Stomach (tissue), 9 donors: ENCODE results near the gene BCAS3. TPM values are rescaled to one million over a fixed set of nuclear protein-coding genes. Genes with fewer than 3 reads are reported as not detected.

ENCODE experiments used
- DNase-seq, 2 donors: peaks; one replicate each; pipeline versions ENCODE4 v3.0.0 to v3.0.0-alpha.2; 2013 to 2019
- H3K27ac ChIP-seq, 5 donors: fragments of 200-600 bp in 4 of 5; sonication (generic) in 4 of 5; one replicate each; pipeline ENCODE4 v1.5.1; 2013 to 2019; ENCODE audit warnings: mild to moderate bottlenecking in 1 of 5, moderate library complexity in 1 of 5
- H3K27me3 ChIP-seq, 3 donors: fragments of 200-600 bp; sonication (generic); one replicate each; pipeline ENCODE4 v1.5.1; 2017 to 2019; ENCODE audit warnings: mixed run types in 1 of 3
- H3K36me3 ChIP-seq, 4 donors: fragments of 200-600 bp; sonication (generic); 1 replicate in 3 of 4; 2 replicates in 1 of 4; pipeline ENCODE4 v1.5.1; 2016 to 2019
- H3K4me1 ChIP-seq, 4 donors: fragments of 200-600 bp; sonication (generic); one replicate each; pipeline ENCODE4 v1.5.1; 2016 to 2019
- H3K4me3 ChIP-seq, 4 donors: fragments of 200-600 bp; sonication (generic) in 3 of 4; one replicate each; pipeline ENCODE4 v1.5.1; 2016 to 2019; ENCODE audit warnings: mild to moderate bottlenecking in 1 of 4
- H3K9me3 ChIP-seq, 4 donors: fragments of 200-600 bp; sonication (generic); one replicate each; pipeline ENCODE4 v1.5.1; 2016 to 2019
- EP300 ChIP-seq: sonication (generic); formaldehyde crosslinking; IDR thresholded peaks from one replicate; pipeline ENCODE4 v1.6.1; 2017; ENCODE audit warnings: antibody characterized with exemption
- POLR2A ChIP-seq, 4 donors: fragments of 450-650 bp; IDR thresholded peaks; one replicate each; pipeline ENCODE4 v1.6.1; 2016; ENCODE audit warnings: antibody characterized with exemption in 4 of 4, control low read depth in 2 of 4, mild to moderate bottlenecking in 1 of 4, moderate library complexity in 1 of 4
- POLR2AphosphoS5 ChIP-seq, 3 donors: sonication (generic); formaldehyde crosslinking; IDR thresholded peaks; one replicate each; pipeline ENCODE4 v1.6.1; 2016; ENCODE audit warnings: antibody characterized with exemption in 3 of 3
- WGBS, 5 donors: extraction: QIAGEN DNeasy Blood & Tissue Kit in 3 of 5; methylation state at CpG; one replicate each; pipeline versions ENCODE4 v1.1.5 to v1.1.7; 2013 to 2018; 5-methylcytosine and 5-hydroxymethylcytosine counted together
- intact Hi-C: fragments of 100-400 bp; cut with DNase I; formaldehyde crosslinking; loops from one replicate; pipeline ENCODE4 v1.15.1; 2023; ENCODE audit warnings: low total_unique reads
- polyA plus RNA-seq, 3 donors: library from polyadenylated mRNA; stranded (reverse); fragments of 200-250 nt; gene quantifications; one replicate each; pipeline ENCODE4 v1.2.3, GENCODE V29; 2013
- total RNA-seq, 5 donors: library from RNA; depleted of rRNA; stranded (reverse); fragments of >200 nt; gene quantifications; one replicate each; pipeline versions ENCODE4 v1.1.0 to v1.2.3, GENCODE V29; 2014 to 2016
- TF ChIP-seq, protein P1 (sequence below), 7 experiments: fragments of 450-650 bp in 4 of 7; fragments of 200-600 bp in 3 of 7; sonication (generic) in 3 of 7; IDR thresholded peaks; one replicate each; pipeline ENCODE4 v1.5.1; 2016 to 2019; ENCODE audit warnings: antibody characterized with exemption in 7 of 7, control low read depth in 2 of 7, mild to moderate bottlenecking in 1 of 7
- donor health status: healthy with polysubstance abuse.
- donor health status: Bipolar disorder and iron deficiency.
- donor health status: healthy.

The BCAS3 gene
- total and polyA plus RNA-seq, 8 donors = 4.9 to 150 (median 25.3) TPM

DNA sequence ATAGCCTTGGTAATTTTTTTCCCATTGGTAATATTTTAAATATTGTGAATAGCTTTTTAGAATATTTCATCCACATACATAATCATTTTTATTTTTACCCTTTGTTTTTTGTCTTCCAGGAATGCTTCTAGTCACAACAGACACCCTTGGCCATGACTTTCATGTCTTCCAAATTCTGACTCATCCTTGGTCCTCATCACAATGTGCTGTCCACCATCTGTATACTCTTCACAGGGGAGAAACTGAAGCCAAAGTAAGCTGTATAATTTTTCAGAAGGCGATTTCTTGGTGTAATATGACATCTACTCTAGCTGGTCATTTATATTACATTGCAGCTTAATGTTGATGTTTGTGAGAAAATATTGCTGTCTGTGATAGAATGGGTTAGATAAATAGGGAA, 269.4 kb downstream of the BCAS3 start:
- 72 to 88% (median 84%) methylated on average over 1 of the region's 1 CpG for WGBS, 5 donors
- TF ChIP-seq POLR2AphosphoS5 (IDR thresholded peaks at IDR 0.05) = no peak
- TF ChIP-seq EP300 = no peak
- TF ChIP-seq, protein P1, sequence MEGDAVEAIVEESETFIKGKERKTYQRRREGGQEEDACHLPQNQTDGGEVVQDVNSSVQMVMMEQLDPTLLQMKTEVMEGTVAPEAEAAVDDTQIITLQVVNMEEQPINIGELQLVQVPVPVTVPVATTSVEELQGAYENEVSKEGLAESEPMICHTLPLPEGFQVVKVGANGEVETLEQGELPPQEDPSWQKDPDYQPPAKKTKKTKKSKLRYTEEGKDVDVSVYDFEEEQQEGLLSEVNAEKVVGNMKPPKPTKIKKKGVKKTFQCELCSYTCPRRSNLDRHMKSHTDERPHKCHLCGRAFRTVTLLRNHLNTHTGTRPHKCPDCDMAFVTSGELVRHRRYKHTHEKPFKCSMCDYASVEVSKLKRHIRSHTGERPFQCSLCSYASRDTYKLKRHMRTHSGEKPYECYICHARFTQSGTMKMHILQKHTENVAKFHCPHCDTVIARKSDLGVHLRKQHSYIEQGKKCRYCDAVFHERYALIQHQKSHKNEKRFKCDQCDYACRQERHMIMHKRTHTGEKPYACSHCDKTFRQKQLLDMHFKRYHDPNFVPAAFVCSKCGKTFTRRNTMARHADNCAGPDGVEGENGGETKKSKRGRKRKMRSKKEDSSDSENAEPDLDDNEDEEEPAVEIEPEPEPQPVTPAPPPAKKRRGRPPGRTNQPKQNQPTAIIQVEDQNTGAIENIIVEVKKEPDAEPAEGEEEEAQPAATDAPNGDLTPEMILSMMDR (IDR thresholded peaks at IDR 0.05) = no peak
- TF ChIP-seq POLR2A (IDR thresholded peaks at IDR 0.05) = no peak
- H3K9me3 ChIP-seq = no peaks in the 10 kb centered on the region
- H3K4me1 ChIP-seq = no peaks in the 10 kb centered on the region
- no peak for DNase-seq
- H3K27me3 ChIP-seq = no peaks in the 10 kb centered on the region
- H3K36me3 ChIP-seq = peaks cover 0 to 11% (median 6%) of the 10 kb centered on the region in 4 donors
- H3K4me3 ChIP-seq = no peak overlapping the region
- intact Hi-C loops = no loop called here
- no peak overlapping the region for H3K27ac ChIP-seq

DNA sequence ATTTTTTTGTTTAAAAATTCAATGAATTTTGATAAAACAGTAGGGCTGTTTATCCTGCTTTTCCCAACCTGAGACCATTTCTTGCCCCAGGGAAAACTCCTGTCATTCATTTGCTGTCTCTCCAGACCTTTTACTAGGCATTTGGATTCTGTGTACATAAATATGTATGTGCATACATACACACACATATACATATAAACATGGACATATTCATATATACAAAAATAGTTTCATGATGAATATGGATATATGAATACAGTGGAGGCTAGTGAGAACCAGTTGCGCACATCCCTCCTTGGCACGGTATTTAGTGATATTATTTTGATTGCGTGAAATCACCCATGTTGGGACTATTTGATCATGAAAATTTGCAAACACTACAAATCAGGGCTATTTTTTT, 269.9 kb downstream of the BCAS3 start:
- no peaks in the 10 kb centered on the region for H3K9me3 ChIP-seq
- no peak overlapping the region for H3K27ac ChIP-seq
- DNase-seq = no peak
- 94 to 99% (median 97%) methylated on average over 3 of the region's 3 CpGs for WGBS, 5 donors
- no peaks in the 10 kb centered on the region for H3K4me1 ChIP-seq
- no peak overlapping the region for H3K4me3 ChIP-seq
- intact Hi-C loops = no loop called here
- TF ChIP-seq POLR2AphosphoS5 (IDR thresholded peaks at IDR 0.05) (no peak), EP300 (no peak), POLR2A (IDR thresholded peaks at IDR 0.05) (no peak)
- TF ChIP-seq, protein P1 (IDR thresholded peaks at IDR 0.05) = no peak
- H3K36me3 ChIP-seq = peaks cover 0 to 11% (median 6%) of the 10 kb centered on the region in 4 donors
- no peaks in the 10 kb centered on the region for H3K27me3 ChIP-seq

DNA sequence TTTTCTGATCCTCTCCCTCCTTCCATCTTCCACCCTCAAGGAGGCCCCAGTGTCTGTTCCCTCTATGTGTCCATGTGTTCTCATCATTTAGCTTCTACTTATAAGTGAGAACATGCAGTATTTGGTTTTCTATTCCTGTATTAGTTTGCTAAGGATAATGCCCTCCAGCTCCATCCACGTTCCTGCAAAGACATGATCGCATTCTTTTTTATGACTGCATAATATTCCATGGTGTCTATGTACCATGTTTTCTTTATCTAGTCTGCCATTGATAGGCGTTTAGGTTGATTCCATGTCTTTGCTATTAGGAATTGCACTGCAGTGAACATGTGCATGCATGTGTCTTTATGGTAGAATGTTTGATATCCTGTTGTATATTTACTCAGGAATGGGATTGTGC, 275.1 kb downstream of the BCAS3 start:
- Histone ChIP-seq H3K4me1 (no peaks in the 10 kb centered on the region), H3K36me3 (peaks cover 0 to 5% (median 3%) of the 10 kb centered on the region in 4 donors), H3K27ac (no peak overlapping the region), H3K4me3 (no peak overlapping the region), H3K9me3 (no peaks in the 10 kb centered on the region), H3K27me3 (no peaks in the 10 kb centered on the region)
- TF ChIP-seq, protein P1 (IDR thresholded peaks at IDR 0.05) = no peak
- no peak for TF ChIP-seq EP300
- TF ChIP-seq POLR2A (IDR thresholded peaks at IDR 0.05) = no peak
- no peak for TF ChIP-seq POLR2AphosphoS5 (IDR thresholded peaks at IDR 0.05)
- 95 to 98% (median 96%) methylated on average over 3 of the region's 3 CpGs for WGBS, 5 donors
- intact Hi-C loops = no loop called here
- no peak for DNase-seq

DNA sequence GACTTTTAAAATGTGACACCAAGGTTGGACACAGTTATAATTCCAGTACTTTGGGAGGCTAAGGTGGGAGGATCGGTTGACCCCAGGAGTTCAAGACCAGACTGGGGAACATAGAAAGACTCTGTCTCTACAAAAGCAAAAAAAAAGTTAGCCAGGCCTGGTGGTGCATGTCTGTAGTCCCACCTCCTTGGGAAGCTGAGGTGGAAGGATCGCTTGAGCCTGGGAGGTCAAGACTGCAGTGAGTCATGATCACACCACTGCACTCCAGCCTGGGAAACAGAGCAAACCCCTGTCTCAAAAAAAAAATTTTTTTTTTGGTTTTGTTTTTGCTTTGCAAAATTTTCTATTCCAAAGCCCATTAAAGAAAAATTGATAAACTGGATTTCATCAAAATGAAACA, 281.4 kb downstream of the BCAS3 start:
- TF ChIP-seq POLR2AphosphoS5 (IDR thresholded peaks at IDR 0.05) = no peak
- TF ChIP-seq, protein P1 (IDR thresholded peaks at IDR 0.05) = no peak
- TF ChIP-seq POLR2A (IDR thresholded peaks at IDR 0.05) = no peak
- TF ChIP-seq EP300 = no peak
- H3K4me1 ChIP-seq = no peaks in the 10 kb centered on the region
- no peaks in the 10 kb centered on the region for H3K27me3 ChIP-seq
- DNase-seq = no peak
- no peak overlapping the region for H3K27ac ChIP-seq
- WGBS, 5 donors = 90 to 98% (median 96%) methylated on average over 2 of the region's 2 CpGs
- intact Hi-C loops = no loop called here
- peaks cover 0 to 11% (median 7%) of the 10 kb centered on the region in 4 donors for H3K36me3 ChIP-seq
- H3K4me3 ChIP-seq = no peak overlapping the region
- H3K9me3 ChIP-seq = peaks cover 0 to 17% (median 10%) of the 10 kb centered on the region in 4 donors
